ENCODE data around the gene PRICKLE4. TPM values are rescaled to one million over a fixed set of nuclear protein-coding genes. Genes with fewer than 3 reads are reported as not detected.
A peak's percentile ranks its signal among the peaks of the same experiment; 100 is the strongest.

The PRICKLE4 gene
- total RNA-seq, 1 donor from 2014 or later: 5.9 TPM

- H3K27ac Mint-ChIP-seq (ENCODE audit: unreplicated experiment): no peak overlapping the region
- TF ChIP-seq CTCF (IDR thresholded peaks at IDR 0.05): no peak
- peaks cover 21% of the 10 kb centered on the region for H3K36me3 Mint-ChIP-seq (ENCODE audit: low read depth)
Observed at GRCh38 chr6:41769376-41769775, 11.2 kb upstream of the PRICKLE4 start.

DNA sequence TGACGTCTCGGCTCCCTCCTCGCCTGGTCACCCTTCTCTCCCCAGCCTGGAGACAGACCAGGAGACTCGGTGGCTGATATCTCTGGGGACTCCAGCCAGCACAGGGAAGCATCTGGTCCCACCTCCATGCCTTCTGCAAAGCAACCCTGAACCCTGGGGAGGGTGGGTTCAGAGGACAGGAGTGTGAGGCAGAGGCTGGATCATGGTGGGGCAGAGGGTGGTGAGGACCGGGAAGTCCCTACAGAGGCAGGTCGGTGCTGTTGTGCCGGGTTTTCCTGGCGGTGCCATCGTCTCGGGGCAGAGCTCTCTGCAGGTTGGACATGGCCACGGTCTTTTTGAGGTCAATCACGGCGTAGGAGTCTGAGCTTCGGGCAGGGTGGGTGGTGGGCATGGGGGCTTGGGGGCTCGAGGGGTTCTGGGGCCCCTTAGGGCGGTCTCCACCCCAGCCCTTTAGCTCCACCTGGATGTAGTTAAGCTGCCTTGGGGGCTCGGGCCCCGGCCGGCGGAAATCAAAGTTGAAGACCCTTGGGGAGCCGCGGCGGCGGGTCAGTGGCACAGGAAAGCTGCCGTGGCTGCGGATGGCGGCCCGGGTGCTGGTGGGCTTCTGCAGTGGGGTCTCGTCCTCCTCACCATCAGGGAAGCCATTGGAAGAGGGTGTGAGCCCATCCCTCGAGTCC lies 10.1 kb upstream of the PRICKLE4 start:
- H3K9me3 Mint-ChIP-seq (ENCODE audit: low read depth): no peaks in the 10 kb centered on the region
- peaks cover 24% of the 10 kb centered on the region for H3K36me3 Mint-ChIP-seq (ENCODE audit: low read depth)
- DNase-seq (ENCODE audit: low spot score): peak; percentile 85
- H3K4me1 Mint-ChIP-seq (ENCODE audit: low read depth): peaks cover 15% of the 10 kb centered on the region
- no peaks in the 10 kb centered on the region for H3K27me3 Mint-ChIP-seq (ENCODE audit: low read depth)
- H3K4me3 Mint-ChIP-seq (ENCODE audit: unreplicated experiment): no peak overlapping the region
- H3K27ac Mint-ChIP-seq (ENCODE audit: unreplicated experiment): no peak overlapping the region
- no peak for TF ChIP-seq CTCF (IDR thresholded peaks at IDR 0.05)

More at GRCh38 chr6:41769376-41769775, 11.2 kb upstream of the PRICKLE4 start:
- Mint-ChIP-seq H3K27me3 (ENCODE audit: low read depth) (no peaks in the 10 kb centered on the region), H3K9me3 (ENCODE audit: low read depth) (no peaks in the 10 kb centered on the region), H3K4me1 (ENCODE audit: low read depth) (peaks cover 15% of the 10 kb centered on the region), H3K4me3 (ENCODE audit: unreplicated experiment) (no peak overlapping the region)
- DNase-seq (ENCODE audit: low spot score): peak; percentile 66

- no peaks in the 10 kb centered on the region for H3K27me3 Mint-ChIP-seq (ENCODE audit: low read depth)
- peaks cover 24% of the 10 kb centered on the region for H3K36me3 Mint-ChIP-seq (ENCODE audit: low read depth)
- peak; percentile 66 for DNase-seq (ENCODE audit: low spot score)
- no peak overlapping the region for H3K27ac Mint-ChIP-seq (ENCODE audit: unreplicated experiment)
- H3K9me3 Mint-ChIP-seq (ENCODE audit: low read depth): no peaks in the 10 kb centered on the region
- H3K4me1 Mint-ChIP-seq (ENCODE audit: low read depth): peaks cover 15% of the 10 kb centered on the region
- H3K4me3 Mint-ChIP-seq (ENCODE audit: unreplicated experiment): no peak overlapping the region
- no peak for TF ChIP-seq CTCF (IDR thresholded peaks at IDR 0.05)
Observed at GRCh38 chr6:41771058-41771983, 9.3 kb upstream of the PRICKLE4 start.

- no peak for TF ChIP-seq CTCF (IDR thresholded peaks at IDR 0.05)
- no peaks in the 10 kb centered on the region for H3K27me3 Mint-ChIP-seq (ENCODE audit: low read depth)
- peak; percentile 37 for DNase-seq (ENCODE audit: low spot score)
- no peak overlapping the region for H3K27ac Mint-ChIP-seq (ENCODE audit: unreplicated experiment)
- no peak overlapping the region for H3K4me3 Mint-ChIP-seq (ENCODE audit: unreplicated experiment)
- H3K9me3 Mint-ChIP-seq (ENCODE audit: low read depth): no peaks in the 10 kb centered on the region
- H3K36me3 Mint-ChIP-seq (ENCODE audit: low read depth): peaks cover 24% of the 10 kb centered on the region
- peaks cover 7% of the 10 kb centered on the region for H3K4me1 Mint-ChIP-seq (ENCODE audit: low read depth)
Observed at GRCh38 chr6:41774841-41775240, 5.7 kb upstream of the PRICKLE4 start.

- peaks cover 22% of the 10 kb centered on the region for H3K36me3 Mint-ChIP-seq (ENCODE audit: low read depth)
- H3K4me3 Mint-ChIP-seq (ENCODE audit: unreplicated experiment): no peak overlapping the region
- no peaks in the 10 kb centered on the region for H3K9me3 Mint-ChIP-seq (ENCODE audit: low read depth)
- TF ChIP-seq CTCF (IDR thresholded peaks at IDR 0.05): no peak
- DNase-seq (ENCODE audit: low spot score): peak; percentile 79
- peaks cover 7% of the 10 kb centered on the region for H3K4me1 Mint-ChIP-seq (ENCODE audit: low read depth)
- H3K27ac Mint-ChIP-seq (ENCODE audit: unreplicated experiment): no peak overlapping the region
- H3K27me3 Mint-ChIP-seq (ENCODE audit: low read depth): no peaks in the 10 kb centered on the region
Observed at GRCh38 chr6:41775293-41775882, 5.2 kb upstream of the PRICKLE4 start.

Data from chondrocyte (in vitro differentiated cells).